RWPE2 (cell line): Measurements from ENCODE around the gene ACMSD.
A peak's percentile ranks its signal among the peaks of the same experiment; 100 is the strongest.

Experiments
- ATAC-seq: fragments of 200-7000 bp; cut with Tn5 transposase; 3 replicates; pipeline ENCODE4 v1.9.1; 2021; ENCODE audit warnings: low read depth
- DNase-seq: peaks from one replicate; pipeline ENCODE4 v3.0.0-alpha.2; 2020; ENCODE audit warnings: low spot score
- H3K27ac ChIP-seq: fragments of 450-650 bp; 2 replicates; pipeline ENCODE4 v1.5.1; 2017; ENCODE audit warnings: mild to moderate bottlenecking; ENCODE audit not compliant: poor library complexity, severe bottlenecking
- H3K27me3 ChIP-seq: fragments of 250-450 bp; sonication (Bioruptor Pico); 2 replicates; pipeline ENCODE4 v1.5.1; 2021; ENCODE audit warnings: mild to moderate bottlenecking, moderate library complexity; ENCODE audit not compliant: insufficient read depth, poor library complexity, severe bottlenecking
- H3K36me3 ChIP-seq: fragments of 250-450 bp; sonication (Bioruptor Pico); 2 replicates; pipeline ENCODE4 v1.5.1; 2020; ENCODE audit warnings: low read depth, mild to moderate bottlenecking, moderate library complexity
- H3K4me1 ChIP-seq: fragments of 250-450 bp; sonication (Bioruptor Pico); 2 replicates; pipeline ENCODE4 v1.5.1; 2021; ENCODE audit warnings: mild to moderate bottlenecking, moderate library complexity; ENCODE audit not compliant: insufficient read depth, poor library complexity, severe bottlenecking
- H3K4me3 ChIP-seq: fragments of 250-450 bp; sonication (Bioruptor Pico); 2 replicates; pipeline ENCODE4 v1.5.1; 2021; ENCODE audit warnings: mild to moderate bottlenecking, moderate library complexity; ENCODE audit not compliant: severe bottlenecking
- H3K9me3 ChIP-seq: fragments of 250-450 bp; sonication (Bioruptor Pico); 2 replicates; pipeline ENCODE4 v1.5.1; 2021; ENCODE audit warnings: mild to moderate bottlenecking, moderate library complexity; ENCODE audit not compliant: severe bottlenecking
- TF ChIP-seq, protein P1 (sequence below): fragments of 450-650 bp; IDR thresholded peaks from one replicate; pipeline ENCODE4 v1.5.1; 2017; ENCODE audit warnings: mild to moderate bottlenecking, moderate library complexity; ENCODE audit not compliant: poor library complexity, severe bottlenecking

ACMSD gene

DNA sequence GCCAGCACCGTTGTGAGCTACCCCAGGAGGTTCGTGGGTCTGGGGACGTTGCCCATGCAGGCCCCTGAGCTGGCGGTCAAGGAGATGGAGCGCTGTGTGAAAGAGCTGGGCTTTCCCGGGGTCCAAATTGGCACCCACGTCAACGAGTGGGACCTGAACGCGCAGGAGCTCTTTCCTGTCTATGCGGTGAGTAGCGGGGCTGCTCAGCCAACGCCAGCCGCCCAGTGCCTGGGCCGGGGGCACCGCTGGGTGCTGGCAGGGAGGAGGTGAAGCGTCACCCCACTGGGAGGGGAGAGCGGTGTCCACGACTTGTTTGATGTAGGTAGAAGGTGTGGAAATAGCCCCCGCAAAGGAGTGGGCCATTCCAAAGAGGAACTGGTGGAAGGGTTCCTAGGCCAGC is 25.0 kb downstream of the ACMSD start:
- TF ChIP-seq, protein P1, sequence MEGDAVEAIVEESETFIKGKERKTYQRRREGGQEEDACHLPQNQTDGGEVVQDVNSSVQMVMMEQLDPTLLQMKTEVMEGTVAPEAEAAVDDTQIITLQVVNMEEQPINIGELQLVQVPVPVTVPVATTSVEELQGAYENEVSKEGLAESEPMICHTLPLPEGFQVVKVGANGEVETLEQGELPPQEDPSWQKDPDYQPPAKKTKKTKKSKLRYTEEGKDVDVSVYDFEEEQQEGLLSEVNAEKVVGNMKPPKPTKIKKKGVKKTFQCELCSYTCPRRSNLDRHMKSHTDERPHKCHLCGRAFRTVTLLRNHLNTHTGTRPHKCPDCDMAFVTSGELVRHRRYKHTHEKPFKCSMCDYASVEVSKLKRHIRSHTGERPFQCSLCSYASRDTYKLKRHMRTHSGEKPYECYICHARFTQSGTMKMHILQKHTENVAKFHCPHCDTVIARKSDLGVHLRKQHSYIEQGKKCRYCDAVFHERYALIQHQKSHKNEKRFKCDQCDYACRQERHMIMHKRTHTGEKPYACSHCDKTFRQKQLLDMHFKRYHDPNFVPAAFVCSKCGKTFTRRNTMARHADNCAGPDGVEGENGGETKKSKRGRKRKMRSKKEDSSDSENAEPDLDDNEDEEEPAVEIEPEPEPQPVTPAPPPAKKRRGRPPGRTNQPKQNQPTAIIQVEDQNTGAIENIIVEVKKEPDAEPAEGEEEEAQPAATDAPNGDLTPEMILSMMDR, result no peak
- Histone ChIP-seq H3K9me3 (no peaks in the 10 kb centered on the region), H3K4me1 (peaks cover 11% of the 10 kb centered on the region), H3K27me3 (no peaks in the 10 kb centered on the region), H3K27ac (no peak overlapping the region), H3K36me3 (no peaks in the 10 kb centered on the region), H3K4me3 (no peak overlapping the region)
- DNase-seq, result no peak
- no peak for ATAC-seq

DNA sequence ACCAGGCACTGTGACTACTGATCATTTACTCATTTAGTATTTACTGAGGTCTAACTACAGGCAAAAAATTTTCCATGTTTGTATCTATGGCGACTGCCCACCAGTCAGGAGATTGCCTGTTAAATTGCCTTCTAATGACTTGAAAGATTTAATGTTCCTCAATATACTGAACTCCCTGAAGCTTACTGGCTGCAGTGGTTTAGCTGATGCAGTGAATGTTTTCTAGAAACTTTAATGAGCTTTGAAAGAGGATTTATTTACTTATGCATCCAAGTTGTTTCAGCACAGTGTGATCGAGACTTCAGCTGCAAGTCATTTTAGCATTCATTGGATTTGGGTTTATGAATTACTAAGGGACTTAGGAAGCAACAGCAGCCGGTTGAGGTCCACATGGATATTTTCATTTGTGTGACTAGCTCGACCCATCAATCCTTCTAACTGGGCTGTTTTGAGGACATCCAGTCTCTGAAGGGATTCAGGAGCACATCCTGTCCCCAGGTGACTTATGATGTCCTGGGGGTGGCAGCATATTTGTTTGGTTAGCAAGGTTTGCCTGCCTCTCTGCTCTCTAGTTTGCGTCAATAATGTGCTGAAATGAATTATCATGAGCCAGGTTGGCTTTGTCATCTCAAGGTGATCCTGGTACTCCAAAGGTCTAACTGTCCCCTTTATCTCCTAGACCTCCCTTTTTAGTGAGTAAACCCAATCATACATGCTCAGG is 26.8 kb downstream of the ACMSD start:
- no peak overlapping the region for H3K27ac ChIP-seq
- H3K9me3 ChIP-seq, result no peaks in the 10 kb centered on the region
- ATAC-seq (no peak), DNase-seq (no peak)
- no peaks in the 10 kb centered on the region for H3K36me3 ChIP-seq
- TF ChIP-seq, protein P1, result no peak
- H3K27me3 ChIP-seq, result no peaks in the 10 kb centered on the region
- H3K4me3 ChIP-seq, result no peak overlapping the region
- peaks cover 11% of the 10 kb centered on the region for H3K4me1 ChIP-seq

DNA sequence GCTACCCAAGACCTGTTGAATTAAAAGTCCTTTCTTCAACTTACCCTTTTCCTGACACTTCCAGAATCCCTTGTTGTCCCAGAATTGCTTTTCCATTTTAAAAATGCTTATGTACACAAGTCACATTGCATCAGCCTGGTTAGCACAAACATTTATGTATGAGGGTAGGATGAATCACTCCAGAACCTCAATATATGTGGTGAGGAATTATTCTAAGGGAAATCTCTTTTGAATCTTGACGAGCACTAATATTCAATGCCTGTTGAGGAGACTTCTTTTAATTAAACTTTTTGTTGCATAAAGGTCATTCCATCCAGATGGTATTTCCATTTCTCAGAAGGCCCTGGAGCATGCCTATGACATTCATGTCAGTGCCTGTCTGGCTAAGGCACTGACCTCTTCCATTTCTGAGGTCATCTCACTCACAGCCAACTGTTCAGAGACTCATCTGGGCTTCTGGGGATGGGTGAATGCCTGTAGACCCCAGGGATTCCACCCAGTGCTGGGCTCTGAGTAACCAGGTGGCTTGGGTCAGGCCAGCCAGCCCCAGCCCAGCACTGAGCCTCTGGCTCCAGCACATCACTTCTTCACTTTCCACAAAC is 28.2 kb downstream of the ACMSD start:
- H3K27ac ChIP-seq, result peak overlapping the region; percentile 5

DNA sequence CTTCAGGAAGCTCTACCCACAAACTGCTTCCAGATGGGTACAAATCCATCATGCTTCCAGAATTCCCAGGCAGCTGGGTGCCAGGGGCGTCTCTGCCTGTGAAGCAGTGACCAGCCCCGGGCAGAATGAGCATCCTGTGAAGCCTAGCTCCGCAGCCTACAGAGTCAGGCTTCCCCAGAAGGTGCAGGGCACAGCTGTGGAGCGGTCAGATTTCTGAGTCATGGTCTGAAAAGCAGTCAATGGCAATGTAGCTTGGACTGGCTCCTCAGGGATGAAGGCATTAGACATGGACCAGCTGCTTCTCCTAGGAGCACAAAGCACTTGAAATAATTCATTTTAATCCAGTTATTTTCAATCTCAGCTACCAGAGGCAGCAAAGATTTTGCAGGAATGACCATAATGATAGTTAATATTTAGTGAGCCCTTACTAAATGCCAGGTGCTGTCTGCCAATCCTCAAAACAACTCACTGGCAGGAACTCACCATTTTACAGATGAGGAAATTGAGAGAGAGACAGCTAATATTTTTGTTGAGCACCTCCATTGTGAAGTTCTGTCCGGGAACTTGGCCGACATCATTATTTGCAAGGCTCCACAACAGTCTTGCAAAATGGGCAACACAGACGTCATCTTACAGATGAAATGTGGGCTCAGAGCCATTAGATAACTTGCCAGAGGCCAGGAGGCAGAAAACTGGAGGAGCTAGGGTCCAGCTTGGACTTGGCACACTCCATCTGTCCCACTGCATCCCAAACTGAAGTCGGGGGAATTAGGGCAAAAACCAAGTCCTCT is 31.7 kb downstream of the ACMSD start:
- TF ChIP-seq, protein P1, result no peak
- Histone ChIP-seq H3K9me3 (no peaks in the 10 kb centered on the region), H3K27me3 (no peaks in the 10 kb centered on the region), H3K4me3 (no peak overlapping the region), H3K27ac (no peak overlapping the region), H3K36me3 (no peaks in the 10 kb centered on the region), H3K4me1 (peaks cover 11% of the 10 kb centered on the region)
- DNase-seq (no peak), ATAC-seq (no peak)

More for the DNA sequence above, 28.2 kb downstream of the ACMSD start:
- DNase-seq (no peak), ATAC-seq (peak; percentile 88)
- TF ChIP-seq, protein P1, result no peak
- Histone ChIP-seq H3K9me3 (no peaks in the 10 kb centered on the region), H3K27me3 (no peaks in the 10 kb centered on the region), H3K4me3 (no peak overlapping the region), H3K36me3 (no peaks in the 10 kb centered on the region), H3K4me1 (peaks cover 11% of the 10 kb centered on the region)
